ENCODE results near the gene MRPL54.

- TF ChIP-seq SP1 (IDR thresholded peaks at IDR 0.05) (no peak), NFRKB (IDR thresholded peaks at IDR 0.05) (no peak), BHLHE40 (IDR thresholded peaks at IDR 0.05; ENCODE audit: borderline replicate concordance) (no peak), FOXM1 (IDR thresholded peaks at IDR 0.05; ENCODE audit: borderline replicate concordance) (no peak), ZNF384 (IDR thresholded peaks at IDR 0.05) (no peak), SUZ12 (IDR thresholded peaks at IDR 0.05) (no peak), TARDBP (IDR thresholded peaks at IDR 0.05) (no peak), L3MBTL2 (conservative IDR thresholded peaks at IDR 0.05) (no peak), ELF4 (IDR thresholded peaks at IDR 0.05) (no peak)
- TF ChIP-seq, protein P1, sequence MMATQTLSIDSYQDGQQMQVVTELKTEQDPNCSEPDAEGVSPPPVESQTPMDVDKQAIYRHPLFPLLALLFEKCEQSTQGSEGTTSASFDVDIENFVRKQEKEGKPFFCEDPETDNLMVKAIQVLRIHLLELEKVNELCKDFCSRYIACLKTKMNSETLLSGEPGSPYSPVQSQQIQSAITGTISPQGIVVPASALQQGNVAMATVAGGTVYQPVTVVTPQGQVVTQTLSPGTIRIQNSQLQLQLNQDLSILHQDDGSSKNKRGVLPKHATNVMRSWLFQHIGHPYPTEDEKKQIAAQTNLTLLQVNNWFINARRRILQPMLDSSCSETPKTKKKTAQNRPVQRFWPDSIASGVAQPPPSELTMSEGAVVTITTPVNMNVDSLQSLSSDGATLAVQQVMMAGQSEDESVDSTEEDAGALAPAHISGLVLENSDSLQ (IDR thresholded peaks at IDR 0.05) = no peak
These were observed 41.9 kb downstream of the MRPL54 start for GRCh38 chr19:3804429-3804828.
